ENCODE results near the gene TTYH3.

Gene TTYH3

GRCh38 chr7:2635810-2636701 is 4.3 kb downstream of the TTYH3 start:
- no peak for DNase-seq

GRCh38 chr7:2637066-2637471 is 5.3 kb downstream of the TTYH3 start:
- no peak for DNase-seq

GRCh38 chr7:2637505-2638223 is 5.9 kb downstream of the TTYH3 start:
- no peak for DNase-seq

GRCh38 chr7:2638224-2638991 is 6.6 kb downstream of the TTYH3 start:
- DNase-seq: no peak

- no peak for DNase-seq
These were observed 7.4 kb downstream of the TTYH3 start for GRCh38 chr7:2639181-2639681.

- DNase-seq: no peak
These were observed 8.1 kb downstream of the TTYH3 start for GRCh38 chr7:2639695-2640481.

GRCh38 chr7:2640482-2640830 is 8.7 kb downstream of the TTYH3 start:
- no peak for DNase-seq

- no peak for DNase-seq
These were observed 9.1 kb downstream of the TTYH3 start for GRCh38 chr7:2640846-2641316.

- no peak for DNase-seq
These were observed 9.9 kb downstream of the TTYH3 start for GRCh38 chr7:2641406-2642393.

- DNase-seq: no peak
These were observed 11.8 kb downstream of the TTYH3 start for GRCh38 chr7:2643386-2644219.

- no peak for DNase-seq
These were observed 12.4 kb downstream of the TTYH3 start for GRCh38 chr7:2644220-2644561.

- no peak for DNase-seq
These were observed 12.9 kb downstream of the TTYH3 start for GRCh38 chr7:2644562-2645273.

- peak in 1 of 4 experiments; percentile 21 for DNase-seq
These were observed 13.6 kb downstream of the TTYH3 start for GRCh38 chr7:2645274-2645868.

GRCh38 chr7:2646336-2646679 is 14.5 kb downstream of the TTYH3 start:
- DNase-seq: no peak

- no peak for DNase-seq
These were observed 15.1 kb downstream of the TTYH3 start for GRCh38 chr7:2646680-2647571.

GRCh38 chr7:2647594-2648172 is 15.9 kb downstream of the TTYH3 start:
- no peak for DNase-seq

GRCh38 chr7:2649139-2649838 is 17.5 kb downstream of the TTYH3 start:
- no peak for DNase-seq
